ENCODE results near the gene RNF43. TPM values are rescaled to one million over a fixed set of nuclear protein-coding genes. Genes with fewer than 3 reads are reported as not detected.

Gene RNF43
- polyA plus RNA-seq, 1 donor from 2014 or later, result not detected

DNA sequence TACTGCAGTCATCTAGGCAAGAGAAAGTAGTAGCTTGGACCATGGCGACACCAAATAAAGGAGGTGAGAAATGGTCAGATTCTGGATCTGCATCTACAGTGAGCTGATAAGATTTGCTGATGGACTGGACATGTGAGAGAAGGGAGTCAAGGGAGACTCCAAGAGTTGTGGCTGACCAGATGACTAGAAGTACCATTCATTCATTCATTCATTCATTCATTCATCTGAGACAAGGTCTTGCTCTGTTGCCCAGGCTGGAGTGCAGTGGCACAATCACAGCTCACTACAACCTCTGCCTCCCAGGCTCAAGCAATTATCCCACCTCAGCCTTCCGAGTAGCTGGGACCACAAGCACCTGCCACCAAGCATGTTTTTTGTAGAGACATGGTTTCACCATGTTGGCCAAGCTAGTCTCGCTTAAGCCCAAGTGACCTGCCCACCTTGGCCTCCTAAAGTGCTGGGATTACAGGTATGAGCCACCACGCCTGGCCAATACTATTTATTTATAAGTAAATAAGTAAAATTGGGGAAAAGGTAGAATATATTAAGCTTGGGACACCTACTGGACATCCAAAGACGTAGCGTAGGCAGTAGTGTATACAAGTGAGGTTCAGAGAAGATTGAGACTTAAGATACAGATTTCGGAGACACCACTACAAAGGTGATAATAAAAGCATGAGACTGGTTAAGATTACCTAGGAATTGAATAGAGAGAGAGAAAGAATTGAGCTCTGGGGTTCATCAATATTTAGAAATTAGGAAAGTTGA, 15.7 kb upstream of the RNF43 start:
- H3K79me2 ChIP-seq (replicated peaks; ENCODE audit: insufficient read depth, low read length), result no peaks in the 10 kb centered on the region
- H3K27me3 ChIP-seq (ENCODE audit: insufficient read depth, low read depth, low read length), result no peaks in the 10 kb centered on the region
- no peaks in the 10 kb centered on the region for H3K36me3 ChIP-seq (ENCODE audit: insufficient read depth, low read length)
- H4K20me1 ChIP-seq (ENCODE audit: insufficient read depth), result no peaks in the 10 kb centered on the region
- H3K4me3 ChIP-seq (ENCODE audit: low read length), result no peak overlapping the region
- no peak overlapping the region for H3K4me2 ChIP-seq (ENCODE audit: low read length)
- H3K9ac ChIP-seq (ENCODE audit: low read length), result no peak overlapping the region
- H3K9me3 ChIP-seq (ENCODE audit: low read length), result no peaks in the 10 kb centered on the region
- no peak overlapping the region for H2AFZ ChIP-seq (ENCODE audit: low read depth, low read length)
- H3K27ac ChIP-seq (ENCODE audit: low read length), result no peak overlapping the region
- no peak for TF ChIP-seq EP300 (conservative IDR thresholded peaks at IDR 0.05; ENCODE audit: poor library complexity, severe bottlenecking)
- H3K9me2 ChIP-seq (ENCODE audit: insufficient read depth, low read length), result no peaks in the 10 kb centered on the region
- H3F3A ChIP-seq (ENCODE audit: insufficient read depth, low read length, poor library complexity, severe bottlenecking), result no peaks in the 10 kb centered on the region

DNA sequence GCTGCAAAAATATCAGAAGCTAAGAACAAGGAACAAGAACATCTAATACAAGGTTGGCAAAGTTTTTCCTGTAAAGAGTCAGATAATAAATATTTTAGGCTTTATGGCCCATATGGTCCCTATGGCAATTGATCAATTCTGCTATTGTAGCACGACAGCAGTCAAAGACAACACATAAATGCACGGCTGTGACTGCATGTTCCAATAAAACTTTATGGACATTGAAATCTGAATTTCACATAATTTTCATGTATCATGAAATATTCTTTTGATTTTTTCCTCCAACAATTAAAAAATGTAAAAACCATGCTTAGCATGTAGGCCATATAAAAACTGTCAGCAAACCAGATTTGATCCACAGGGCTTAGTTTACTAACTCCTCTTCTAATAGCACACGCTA, 10.5 kb upstream of the RNF43 start:
- Histone ChIP-seq H3K27ac (ENCODE audit: low read length) (no peak overlapping the region), H2AFZ (ENCODE audit: low read depth, low read length) (no peak overlapping the region), H3K4me3 (ENCODE audit: low read length) (no peak overlapping the region), H3F3A (ENCODE audit: insufficient read depth, low read length, poor library complexity, severe bottlenecking) (no peaks in the 10 kb centered on the region), H3K9me3 (ENCODE audit: low read length) (no peaks in the 10 kb centered on the region), H3K36me3 (ENCODE audit: insufficient read depth, low read length) (no peaks in the 10 kb centered on the region), H3K27me3 (ENCODE audit: insufficient read depth, low read depth, low read length) (no peaks in the 10 kb centered on the region), H3K79me2 (replicated peaks; ENCODE audit: insufficient read depth, low read length) (no peaks in the 10 kb centered on the region), H3K9ac (ENCODE audit: low read length) (no peak overlapping the region), H3K4me2 (ENCODE audit: low read length) (no peak overlapping the region), H4K20me1 (ENCODE audit: insufficient read depth) (no peaks in the 10 kb centered on the region), H3K9me2 (ENCODE audit: insufficient read depth, low read length) (no peaks in the 10 kb centered on the region)
- TF ChIP-seq EP300 (conservative IDR thresholded peaks at IDR 0.05; ENCODE audit: poor library complexity, severe bottlenecking) (no peak), EZH2 (IDR thresholded peaks at IDR 0.05; ENCODE audit: borderline replicate concordance, insufficient read depth, low read length, poor library complexity, severe bottlenecking) (no peak), RAD21 (conservative IDR thresholded peaks at IDR 0.05) (no peak), SMC3 (conservative IDR thresholded peaks at IDR 0.05; ENCODE audit: poor library complexity) (no peak), MXI1 (conservative IDR thresholded peaks at IDR 0.05; ENCODE audit: poor library complexity, severe bottlenecking) (no peak)

DNA sequence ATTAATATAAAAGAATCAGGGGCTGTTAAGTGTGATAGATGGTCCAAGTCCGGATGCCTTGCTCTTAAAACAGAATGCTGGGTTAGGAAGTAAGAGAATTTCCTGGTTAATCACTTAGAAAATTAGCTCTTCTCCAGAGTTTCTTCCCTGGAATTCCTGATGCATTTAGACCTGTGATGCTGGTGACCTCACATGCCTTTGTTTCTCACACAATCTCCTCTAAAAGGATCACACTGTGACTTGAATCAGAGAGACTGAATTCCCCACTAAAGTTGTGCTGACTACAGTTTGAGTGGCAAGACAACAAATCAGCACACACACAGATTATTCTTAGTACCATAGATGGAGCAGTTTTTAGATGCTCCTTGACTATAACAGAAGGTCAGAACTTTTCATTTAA, 4.4 kb upstream of the RNF43 start:
- no peaks in the 10 kb centered on the region for H3K9me3 ChIP-seq (ENCODE audit: low read length)
- H3K27ac ChIP-seq (ENCODE audit: low read length), result no peak overlapping the region
- H3F3A ChIP-seq (ENCODE audit: insufficient read depth, low read length, poor library complexity, severe bottlenecking), result no peaks in the 10 kb centered on the region
- no peaks in the 10 kb centered on the region for H3K9me2 ChIP-seq (ENCODE audit: insufficient read depth, low read length)
- no peak overlapping the region for H3K9ac ChIP-seq (ENCODE audit: low read length)
- no peak overlapping the region for H3K4me3 ChIP-seq (ENCODE audit: low read length)
- no peaks in the 10 kb centered on the region for H3K27me3 ChIP-seq (ENCODE audit: insufficient read depth, low read depth, low read length)
- TF ChIP-seq REST (IDR thresholded peaks at IDR 0.05; ENCODE audit: borderline replicate concordance), result peak; percentile 18
- TF ChIP-seq CTCF (IDR thresholded peaks at IDR 0.05; ENCODE audit: poor library complexity, severe bottlenecking), result no peak
- H3K36me3 ChIP-seq (ENCODE audit: insufficient read depth, low read length), result no peaks in the 10 kb centered on the region
- no peaks in the 10 kb centered on the region for H4K20me1 ChIP-seq (ENCODE audit: insufficient read depth)
- no peaks in the 10 kb centered on the region for H3K79me2 ChIP-seq (replicated peaks; ENCODE audit: insufficient read depth, low read length)
- no peak overlapping the region for H2AFZ ChIP-seq (ENCODE audit: low read depth, low read length)
- no peak overlapping the region for H3K4me2 ChIP-seq (ENCODE audit: low read length)

Data from neural cell (in vitro differentiated cells).